ENCODE data around the gene ZFP57.

DNA sequence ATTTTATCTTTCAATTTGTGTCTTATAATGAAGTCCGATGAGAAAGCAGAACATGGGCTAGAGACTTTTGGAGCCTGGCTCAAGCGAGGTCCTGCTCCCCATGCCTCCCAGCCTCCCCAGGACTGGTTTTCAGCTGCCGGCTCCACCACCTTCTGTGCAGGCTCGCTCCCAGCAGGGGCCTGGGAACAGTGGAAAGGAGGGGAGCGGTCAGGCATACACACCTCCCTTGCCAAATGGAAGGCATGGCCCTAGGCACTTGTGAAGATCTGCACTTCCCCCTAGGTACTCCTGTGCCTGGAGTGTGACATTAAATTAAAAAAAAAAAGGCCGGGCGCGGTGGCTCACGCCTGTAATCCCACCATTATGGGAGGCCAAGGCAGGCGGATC, 28.8 kb downstream of the ZFP57 start:
- TF ChIP-seq, protein P1, sequence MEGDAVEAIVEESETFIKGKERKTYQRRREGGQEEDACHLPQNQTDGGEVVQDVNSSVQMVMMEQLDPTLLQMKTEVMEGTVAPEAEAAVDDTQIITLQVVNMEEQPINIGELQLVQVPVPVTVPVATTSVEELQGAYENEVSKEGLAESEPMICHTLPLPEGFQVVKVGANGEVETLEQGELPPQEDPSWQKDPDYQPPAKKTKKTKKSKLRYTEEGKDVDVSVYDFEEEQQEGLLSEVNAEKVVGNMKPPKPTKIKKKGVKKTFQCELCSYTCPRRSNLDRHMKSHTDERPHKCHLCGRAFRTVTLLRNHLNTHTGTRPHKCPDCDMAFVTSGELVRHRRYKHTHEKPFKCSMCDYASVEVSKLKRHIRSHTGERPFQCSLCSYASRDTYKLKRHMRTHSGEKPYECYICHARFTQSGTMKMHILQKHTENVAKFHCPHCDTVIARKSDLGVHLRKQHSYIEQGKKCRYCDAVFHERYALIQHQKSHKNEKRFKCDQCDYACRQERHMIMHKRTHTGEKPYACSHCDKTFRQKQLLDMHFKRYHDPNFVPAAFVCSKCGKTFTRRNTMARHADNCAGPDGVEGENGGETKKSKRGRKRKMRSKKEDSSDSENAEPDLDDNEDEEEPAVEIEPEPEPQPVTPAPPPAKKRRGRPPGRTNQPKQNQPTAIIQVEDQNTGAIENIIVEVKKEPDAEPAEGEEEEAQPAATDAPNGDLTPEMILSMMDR (IDR thresholded peaks at IDR 0.05; ENCODE audit: poor library complexity), result no peak
- TF ChIP-seq EZH2 (IDR thresholded peaks at IDR 0.05; ENCODE audit: borderline replicate concordance) (no peak), EZH2phosphoT487 (IDR thresholded peaks at IDR 0.05; ENCODE audit: low read depth, severe bottlenecking, unreplicated experiment) (no peak)
